IPS-NIHi7 (cell line): ENCODE measurements around the gene MYRFL.
"Not testable (repeated sequence)": the region's sequence is repeated elsewhere in the genome, so short reads cannot be mapped to it uniquely, and the experiment has no call there.

Experiments used
- DNase-seq: peaks from one replicate; pipeline ENCODE4 v3.0.0; 2012; ENCODE audit warnings: mixed read lengths; ENCODE audit errors: extremely low spot score

The MYRFL gene

DNA sequence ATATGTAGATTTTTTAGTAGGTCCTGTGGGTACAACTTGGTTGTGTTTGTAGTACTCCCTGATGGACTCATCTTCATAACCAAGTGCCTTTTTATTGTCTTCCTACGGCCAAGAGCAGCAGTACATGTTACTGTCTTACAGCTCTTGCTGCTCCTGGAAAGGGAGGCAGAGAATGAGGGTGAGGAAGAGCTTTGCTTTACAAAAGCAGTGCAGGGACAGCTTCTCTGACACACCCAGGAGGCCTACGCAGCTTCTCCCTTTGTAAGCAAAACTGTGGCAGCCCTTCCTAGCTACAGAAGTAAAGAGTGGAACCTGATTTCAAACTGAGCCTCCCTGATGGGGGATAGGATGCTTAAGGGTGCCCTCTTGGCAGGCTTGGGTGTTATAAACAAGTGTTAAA, 18.6 kb downstream of the MYRFL start:
- DNase-seq = no peak

DNA sequence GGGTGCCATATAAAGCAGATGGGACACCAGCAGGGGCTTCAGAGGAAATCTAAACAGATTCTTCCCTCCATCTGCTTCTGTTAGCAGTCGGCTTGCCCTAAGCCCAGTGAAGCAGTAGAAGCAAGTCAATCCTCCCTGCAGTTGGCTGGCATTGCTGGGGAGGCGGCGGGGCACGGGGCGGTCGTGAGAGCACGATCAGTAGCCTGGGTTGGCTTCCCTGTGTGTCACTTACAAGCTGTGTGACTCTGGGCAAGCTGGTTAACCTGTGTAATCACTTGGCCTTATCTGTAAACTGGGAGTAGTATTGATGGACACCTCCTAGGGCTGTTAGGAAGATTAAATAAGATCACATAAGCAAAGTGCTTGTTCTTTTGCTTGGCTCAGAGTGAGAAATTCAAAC, 19.4 kb downstream of the MYRFL start:
- no peak for DNase-seq

DNA sequence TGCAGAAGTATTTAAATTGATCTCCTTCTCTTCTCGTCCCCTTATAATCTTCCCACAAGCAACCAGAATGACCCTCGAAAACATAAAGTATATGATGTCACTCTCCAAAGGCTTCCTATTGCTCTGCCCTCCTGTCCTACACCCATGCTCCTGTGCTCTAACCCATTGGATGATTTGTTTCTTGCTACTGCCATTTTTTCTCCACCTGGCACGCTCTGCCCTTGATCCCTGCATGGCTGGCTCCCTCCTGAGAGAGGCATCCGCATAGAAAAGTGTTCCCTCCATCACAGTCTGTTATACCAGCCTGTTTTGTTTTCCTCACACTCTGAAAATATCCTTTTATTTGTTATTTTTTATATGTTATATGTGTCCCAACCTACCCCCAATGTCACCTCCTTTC, 19.8 kb downstream of the MYRFL start:
- no peak for DNase-seq

DNA sequence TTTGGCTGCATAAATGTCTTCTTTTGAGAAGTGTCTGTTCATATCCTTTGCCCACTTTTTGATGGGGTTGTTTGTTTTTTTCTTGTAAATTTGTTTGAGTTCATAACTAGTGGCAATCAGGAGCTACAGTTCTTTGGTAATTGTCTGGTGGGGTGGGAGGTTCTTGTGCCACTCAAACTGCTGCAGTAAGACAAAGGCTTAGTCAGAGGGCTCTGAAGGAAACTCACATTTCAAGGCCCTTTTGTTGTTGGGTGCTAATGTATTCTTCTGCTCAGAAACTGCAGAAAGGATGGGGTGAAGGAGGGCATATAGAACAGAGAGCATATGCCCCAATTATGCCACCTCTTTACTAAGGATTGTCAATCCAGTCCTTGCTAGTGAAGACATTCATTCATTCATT, 21.9 kb downstream of the MYRFL start:
- no peak for DNase-seq

DNA sequence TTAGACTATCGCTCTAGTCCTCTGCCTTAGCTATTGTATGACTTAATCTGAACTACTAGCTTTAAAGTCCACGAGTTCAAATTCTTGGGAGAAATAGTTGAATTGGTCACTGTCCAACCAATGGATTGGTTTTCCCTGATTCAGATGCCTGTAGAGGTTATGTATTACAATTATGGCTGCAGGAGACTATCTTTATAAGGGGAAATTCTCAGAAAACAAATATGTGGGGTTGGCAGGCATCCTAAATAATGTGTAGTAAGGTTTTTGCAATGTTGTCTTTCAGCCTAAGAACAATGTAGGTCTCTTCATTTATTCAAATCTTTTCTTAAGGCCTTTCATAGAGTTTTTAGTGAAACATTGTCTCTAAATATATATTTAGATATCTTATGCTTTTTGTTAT, 26.9 kb downstream of the MYRFL start:
- DNase-seq = no peak

DNA sequence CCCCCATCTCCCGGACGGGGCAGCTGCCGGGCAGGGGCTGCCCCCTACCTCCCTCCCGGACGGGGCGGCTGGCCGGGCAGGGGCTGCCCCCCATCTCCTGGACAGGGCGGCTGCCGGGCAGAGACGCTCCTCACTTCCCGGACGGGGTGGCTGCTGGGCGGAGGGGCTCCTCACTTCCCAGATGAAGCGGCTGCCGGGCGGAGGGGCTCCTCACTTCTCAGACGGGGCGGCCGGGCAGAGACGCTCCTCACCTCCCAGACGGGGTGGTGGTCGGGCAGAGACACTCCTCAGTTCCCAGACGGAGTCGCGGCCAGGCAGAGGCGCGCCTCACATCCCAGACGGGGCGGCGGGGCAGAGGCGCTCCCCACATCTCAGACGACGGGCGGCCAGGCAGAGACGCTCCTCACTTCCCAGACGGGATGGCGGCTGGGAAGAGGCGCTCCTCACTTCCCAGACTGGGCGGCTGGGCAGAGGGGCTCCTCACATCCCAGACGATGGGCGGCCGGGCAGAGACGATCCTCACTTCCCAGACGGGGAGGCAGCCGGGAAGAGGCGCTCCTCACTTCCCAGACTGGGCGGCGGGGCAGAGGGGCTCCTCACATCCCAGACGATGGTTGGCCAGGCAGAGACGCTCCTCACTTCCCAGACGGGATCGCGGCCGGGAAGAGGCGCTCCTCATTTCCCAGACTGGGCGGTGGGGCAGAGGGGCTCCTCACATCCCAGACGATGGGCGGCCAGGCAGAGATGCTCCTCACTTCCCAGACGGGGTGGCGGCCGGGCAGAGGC, 28.3 kb downstream of the MYRFL start:
- not testable (repeated sequence) for DNase-seq

DNA sequence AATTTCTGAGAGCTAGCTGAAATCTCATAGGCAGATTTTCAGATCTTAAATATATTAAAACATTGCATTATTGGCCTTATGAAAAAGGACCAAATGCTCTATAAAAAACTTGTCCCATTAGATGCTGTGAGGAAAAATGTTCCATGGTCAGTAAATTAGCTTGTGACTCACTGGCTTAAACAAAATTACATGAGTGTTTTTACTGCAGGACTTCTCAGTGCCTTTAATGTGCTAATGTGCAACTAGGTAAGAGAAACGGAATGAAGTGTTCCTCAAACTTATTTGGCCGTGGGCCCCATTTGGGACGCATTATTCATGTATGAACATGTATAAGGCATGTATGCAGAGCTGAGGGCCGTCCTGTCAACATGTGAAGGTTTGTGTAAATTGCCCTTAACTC, 41.7 kb downstream of the MYRFL start:
- DNase-seq = no peak

DNA sequence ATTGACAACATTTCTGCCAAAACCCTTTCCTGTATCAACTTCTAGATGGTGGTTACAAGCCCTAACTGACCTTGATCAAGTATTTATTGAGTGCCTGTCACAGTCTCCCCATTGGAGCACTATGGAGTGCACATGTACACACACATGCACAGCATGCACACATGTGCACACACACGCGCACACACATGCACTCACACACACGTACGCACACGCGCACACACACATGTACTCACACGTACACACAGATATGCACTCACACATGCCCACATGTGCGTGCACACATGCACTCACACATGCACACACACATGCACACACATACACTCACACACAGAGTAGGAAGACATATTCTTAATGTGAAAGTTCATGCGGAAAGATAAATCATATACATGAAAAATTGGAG, 43.7 kb downstream of the MYRFL start:
- no peak for DNase-seq

DNA sequence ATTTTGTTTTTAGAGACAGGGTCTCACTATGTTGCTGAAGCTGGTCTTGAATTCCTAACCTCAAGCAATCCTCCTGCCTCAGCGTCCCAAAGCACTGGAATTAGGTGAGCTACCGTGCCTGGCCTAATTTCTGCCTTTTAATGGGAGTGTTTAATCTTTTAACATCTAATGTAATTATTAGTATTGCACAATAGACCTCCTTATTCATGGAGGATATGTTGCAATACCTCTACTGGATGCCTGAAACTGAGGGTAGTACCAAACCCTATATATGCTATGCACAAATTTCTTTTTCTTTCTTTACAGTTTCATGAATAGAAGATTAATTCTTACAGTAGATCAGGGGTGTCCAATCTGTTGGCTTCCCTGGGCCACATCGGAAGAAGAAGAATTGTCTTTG, 47.8 kb downstream of the MYRFL start:
- no peak for DNase-seq

DNA sequence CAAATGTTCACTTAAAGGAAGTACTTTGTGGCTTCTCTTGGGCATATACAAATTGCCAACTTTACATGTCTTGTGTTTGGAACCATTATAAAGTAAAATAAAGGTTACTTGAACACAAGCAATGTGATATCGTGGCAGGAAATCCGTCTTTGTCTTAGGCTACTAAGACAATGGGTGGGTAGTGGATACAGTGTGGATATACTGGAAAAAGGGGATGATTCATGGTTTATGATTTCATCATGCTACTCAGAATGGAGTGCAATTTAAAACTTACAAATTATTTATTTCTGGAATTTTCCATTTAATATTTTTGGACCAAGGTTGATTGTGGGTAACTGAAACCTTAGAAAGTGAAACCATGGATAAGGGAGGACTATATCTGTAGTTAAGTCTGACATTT, 48.4 kb downstream of the MYRFL start:
- DNase-seq = no peak

DNA sequence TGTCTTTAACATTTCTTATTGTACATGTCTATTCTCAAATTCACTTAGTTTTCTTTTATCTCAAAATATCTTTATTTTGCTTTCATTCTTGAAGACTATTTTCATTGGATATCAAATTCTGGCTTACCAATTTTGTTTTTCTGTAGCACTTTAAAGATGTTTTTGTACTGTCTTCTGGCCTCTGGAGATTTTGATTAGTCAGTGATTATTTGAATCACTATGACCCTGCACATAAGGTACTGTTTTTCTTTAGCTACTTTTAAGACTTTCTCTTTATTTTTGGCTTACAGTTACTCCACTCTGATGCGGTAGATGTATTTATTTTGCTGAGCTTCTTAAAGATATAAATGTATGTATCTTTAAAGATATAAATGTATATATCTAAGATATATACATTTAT, 49.6 kb downstream of the MYRFL start:
- no peak for DNase-seq

DNA sequence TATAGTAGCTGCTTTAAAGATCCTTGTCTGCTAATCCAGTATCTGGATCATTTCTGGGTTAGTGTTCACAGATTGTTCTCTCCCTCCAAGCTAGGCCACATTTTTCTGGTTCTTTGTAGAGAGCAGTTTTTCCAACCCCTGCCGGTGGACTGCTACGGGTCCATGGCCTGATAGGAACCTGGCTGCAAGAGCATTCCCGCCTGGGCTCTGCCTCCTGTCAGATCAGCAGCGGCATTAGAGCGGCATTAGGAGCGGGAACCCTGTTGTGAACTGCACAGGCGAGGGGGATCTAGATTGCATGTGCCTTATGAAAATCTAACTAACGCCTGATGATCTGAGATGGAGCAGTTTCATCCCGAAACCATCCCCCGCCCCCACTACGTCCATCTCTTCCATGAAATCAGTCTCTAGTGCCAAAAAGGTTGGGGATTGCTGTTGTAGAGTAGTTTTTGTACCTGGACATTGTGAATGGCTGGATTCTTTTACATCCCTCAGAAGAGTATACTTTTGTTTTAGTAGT, 50.4 kb downstream of the MYRFL start:
- no peak for DNase-seq

DNA sequence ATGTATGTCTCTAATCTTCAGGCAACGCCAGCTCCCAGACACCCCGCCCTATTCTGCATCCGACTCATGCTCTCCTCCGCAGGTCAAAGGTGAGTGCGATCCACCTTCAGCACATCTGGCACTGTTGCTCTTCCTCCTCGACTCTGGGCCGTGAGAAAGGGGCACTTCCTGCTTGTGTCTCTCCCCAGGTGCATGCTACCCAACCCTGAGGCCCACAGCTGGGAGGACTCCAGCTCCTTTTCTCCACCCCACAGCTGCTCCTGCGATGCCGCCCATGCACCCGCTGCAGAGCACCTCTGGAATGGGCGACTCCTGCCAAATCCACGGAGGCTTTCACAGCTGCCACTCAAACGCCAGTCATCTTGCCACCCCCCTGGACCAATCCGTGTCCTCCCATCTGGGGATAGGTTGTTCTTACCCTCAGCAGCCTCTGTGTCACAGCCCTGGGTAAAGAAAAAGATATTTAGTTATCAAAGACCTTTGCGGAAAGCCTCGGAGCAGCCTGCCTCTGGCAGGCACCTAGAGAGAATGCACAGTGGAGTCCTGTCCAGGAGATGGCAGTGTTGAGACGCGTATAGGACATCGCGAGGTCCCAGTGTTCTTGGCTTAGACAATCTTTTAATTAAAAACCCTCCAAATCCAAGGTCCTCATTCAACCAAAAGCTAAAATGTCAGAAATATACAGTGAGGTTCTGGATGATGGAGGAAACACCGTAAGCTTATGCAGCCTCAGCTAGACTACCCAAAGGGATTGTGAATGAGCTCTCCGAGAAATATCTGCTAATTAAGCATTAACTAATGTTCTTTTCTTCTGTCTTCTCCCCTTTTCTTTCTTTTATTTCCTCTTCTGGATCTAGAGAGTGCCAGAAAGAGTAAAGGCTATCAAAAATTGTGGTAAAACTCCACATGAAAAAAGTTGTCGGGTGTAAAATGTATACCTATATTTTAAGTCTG, 54.3 kb downstream of the MYRFL start:
- DNase-seq = peak; percentile 87

DNA sequence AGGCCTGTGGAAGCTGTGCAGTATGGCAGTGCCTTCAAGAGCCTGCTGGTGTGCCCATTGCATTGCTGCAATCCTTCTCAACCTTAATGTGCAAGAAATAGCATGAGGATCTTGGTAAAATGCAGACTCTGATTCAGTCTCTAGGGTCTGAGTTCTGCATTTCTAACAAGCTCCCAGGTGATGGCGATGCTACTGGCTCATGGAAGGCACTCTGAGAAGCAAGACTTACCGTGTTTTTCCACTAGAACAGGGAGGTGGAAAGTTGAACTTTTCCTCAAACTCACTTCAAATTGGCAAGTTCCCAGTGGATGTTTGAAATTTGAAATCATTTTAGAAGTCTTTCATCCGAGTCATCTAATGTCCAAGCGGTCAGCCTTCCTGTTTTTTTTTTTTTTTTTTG, 55.5 kb downstream of the MYRFL start:
- peak; percentile 38 for DNase-seq

DNA sequence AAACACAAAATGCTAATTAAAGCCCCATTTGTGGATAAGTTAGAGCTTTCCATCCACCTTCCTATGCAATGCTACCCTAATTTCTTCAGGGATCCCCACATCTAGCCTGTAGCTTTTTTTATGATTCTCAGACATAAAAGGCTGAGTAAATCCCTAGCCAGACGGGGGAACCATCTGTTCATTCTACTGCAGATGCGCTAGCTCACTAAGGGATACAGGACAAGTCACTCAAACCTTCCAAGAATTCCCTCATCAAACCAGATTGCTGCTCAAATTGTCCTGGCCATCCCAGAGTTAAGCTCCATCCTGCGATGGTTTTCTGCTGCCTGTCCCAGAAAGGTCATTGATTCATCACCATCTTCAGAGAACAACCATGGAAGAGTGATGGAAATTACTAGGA, 56.7 kb downstream of the MYRFL start:
- DNase-seq = no peak

DNA sequence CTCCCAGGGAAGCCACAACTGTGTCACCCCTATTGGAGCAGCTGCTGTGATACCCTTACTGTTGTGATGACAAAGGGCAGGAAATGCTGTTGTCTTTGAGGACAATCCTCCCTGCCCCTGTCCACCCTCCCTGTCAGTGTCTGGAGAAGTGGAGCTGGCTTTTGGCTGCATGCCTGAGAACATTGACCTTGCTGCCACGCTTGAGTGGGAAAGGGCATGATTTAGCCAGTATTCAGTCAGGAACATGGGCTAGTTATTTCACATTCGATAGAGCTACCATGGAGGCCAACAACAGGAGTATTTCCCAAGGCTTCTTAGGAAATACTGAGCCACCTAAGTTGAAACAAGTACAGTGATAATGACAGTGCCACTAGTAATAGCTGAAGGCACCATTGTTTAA, 59.4 kb downstream of the MYRFL start:
- DNase-seq = no peak

DNA sequence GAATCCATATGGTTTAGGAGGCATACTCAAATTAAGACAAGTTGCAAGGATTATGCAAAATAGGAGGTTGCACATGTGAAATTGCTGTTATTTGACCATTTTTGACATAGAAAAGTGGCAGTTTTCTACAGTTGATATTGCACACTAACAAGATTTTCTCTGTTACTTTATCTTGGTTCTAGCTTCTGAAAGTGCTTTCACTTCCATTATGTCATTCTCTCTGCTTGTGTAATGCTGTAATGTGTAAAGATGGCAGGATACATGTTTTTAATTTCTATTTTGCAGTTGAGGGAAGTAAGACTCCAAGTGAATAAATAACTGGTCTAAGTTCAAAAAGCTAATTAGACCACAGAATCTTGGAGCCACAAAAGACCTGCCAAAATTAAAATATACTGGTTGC, 60.6 kb downstream of the MYRFL start:
- no peak for DNase-seq

DNA sequence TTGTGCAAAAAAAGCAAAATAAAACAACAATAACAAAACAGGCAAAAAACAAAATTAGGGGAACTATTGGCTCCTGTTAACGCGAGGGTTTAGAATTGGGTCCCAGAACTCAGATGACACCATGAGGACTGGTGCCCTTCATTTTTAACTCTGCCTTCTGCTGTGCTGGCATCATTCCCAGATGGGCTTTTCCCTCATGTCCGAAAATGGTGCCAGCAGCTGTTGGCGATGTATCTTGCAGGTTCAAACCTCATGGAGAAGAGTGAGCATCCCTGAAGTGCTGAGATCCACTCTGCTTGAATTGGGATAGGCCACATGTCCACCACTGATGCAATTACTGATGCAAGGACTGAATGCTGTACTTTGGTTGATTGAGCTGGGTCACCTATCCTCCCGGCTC, 61.1 kb downstream of the MYRFL start:
- DNase-seq = no peak

DNA sequence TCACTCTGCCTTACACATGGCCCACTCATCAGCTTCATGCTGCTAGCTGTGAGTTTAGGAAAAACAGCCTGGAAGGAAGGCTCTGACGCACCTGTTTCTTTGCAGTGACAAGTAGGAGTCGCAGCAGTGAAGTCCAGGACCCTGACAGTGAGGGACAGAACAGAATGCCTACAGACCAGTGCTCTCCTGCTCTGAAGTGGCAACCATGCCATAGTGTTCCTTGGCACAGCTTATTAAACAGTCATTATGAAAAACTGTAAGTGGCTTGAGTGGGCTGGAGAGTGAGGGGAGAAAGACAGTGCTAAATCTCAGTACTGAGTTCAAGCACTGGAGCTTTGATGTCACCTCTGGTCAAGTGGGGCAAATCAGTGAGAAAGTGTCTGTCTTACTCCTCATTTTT, 61.7 kb downstream of the MYRFL start:
- no peak for DNase-seq

DNA sequence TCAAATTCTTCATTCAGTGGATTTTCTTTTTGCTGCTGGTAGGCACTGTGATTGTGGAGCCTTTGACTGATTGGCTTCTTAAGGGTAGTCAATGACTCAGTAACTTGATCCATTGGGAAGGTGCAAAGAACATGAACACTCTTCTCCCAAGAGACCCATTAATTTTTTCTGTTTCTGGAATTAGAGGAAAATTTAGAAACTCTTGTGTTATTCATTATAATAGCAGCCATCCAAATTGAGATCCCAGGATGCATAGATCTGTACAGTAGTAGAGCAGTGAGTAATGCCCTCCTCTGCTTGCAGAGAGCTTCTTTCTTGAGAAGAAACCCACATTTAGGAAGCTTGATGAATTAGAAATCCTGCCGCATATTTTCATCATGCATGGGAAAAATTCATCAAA, 63.9 kb downstream of the MYRFL start:
- no peak for DNase-seq

DNA sequence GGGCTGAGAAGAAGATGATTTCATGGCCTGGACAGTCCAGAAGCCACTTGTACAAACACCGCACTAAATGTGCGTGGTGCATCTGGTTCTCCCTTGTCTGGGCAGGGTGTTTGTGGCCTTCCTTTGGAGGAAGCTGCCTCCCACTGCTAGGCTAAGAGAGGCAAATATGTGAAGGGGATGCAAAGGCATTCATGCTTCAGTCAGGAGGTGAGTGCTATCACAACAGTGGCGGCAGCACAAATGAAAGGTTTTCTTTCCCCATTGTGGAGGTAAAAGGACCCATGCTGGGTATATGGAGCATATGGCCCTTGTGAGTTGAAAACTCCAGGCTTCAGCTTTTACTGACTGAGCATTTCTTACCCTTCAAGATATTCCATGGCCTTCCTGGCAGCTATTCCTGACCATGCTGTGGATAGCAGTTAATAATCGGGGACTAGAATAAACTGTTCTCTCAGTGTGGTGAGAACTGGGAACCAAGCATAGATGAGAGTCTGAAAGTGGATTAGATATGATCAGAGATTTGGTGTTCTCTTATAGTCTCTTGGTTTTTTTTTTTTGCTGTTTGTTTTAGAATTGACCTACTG, 69.9 kb downstream of the MYRFL start:
- no peak for DNase-seq

DNA sequence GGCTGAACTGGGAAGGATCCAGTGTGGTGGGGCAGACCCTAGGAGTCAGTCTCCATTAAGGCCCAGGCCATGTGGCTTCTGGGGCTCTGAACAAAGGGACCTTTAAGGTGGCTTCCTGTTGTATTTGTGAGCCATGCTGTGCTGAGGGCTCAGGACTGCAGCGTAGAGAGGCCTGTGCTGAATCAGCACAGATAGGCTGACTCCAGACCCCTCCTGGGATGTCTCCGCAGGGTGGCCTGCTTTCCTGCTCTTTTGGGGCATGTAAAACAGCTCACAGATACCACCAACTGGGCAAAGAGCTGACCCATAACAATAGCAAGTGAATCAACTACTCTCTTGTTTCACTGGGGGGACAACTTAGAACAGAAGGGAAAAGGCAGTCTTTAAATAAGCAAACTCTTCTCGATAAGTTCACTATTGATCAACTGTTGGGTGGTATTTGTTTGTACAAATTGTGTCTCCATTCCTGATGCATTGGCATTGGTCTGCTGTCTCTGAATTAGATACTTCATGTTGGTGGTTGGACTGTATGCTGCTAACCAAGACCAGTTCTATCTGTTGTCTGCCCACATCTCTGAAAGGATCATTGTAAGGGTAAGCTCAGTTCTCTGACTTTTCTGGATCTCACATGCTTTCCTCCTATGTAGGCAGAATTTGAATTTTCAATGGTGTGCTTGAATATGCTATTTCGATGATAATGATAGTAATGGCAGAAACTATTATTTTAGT, 71.8 kb downstream of the MYRFL start:
- DNase-seq = peak; percentile 80
